HepG2 (cell line): ENCODE measurements around the gene PCED1B. TPM values are rescaled to one million over a fixed set of nuclear protein-coding genes. Genes with fewer than 3 reads are reported as not detected.

Experiments
- ADNP ChIP-seq: sonication (generic); formaldehyde crosslinking; IDR thresholded peaks from 2 replicates; pipeline ENCODE4 v1.4.0; 2020; ENCODE audit warnings: missing genetic modification reagents
- E2F1 ChIP-seq: sonication (generic); formaldehyde crosslinking; IDR thresholded peaks from 2 replicates; pipeline ENCODE4 v1.5.0; 2020; ENCODE audit warnings: missing genetic modification reagents
- HMG20A ChIP-seq: IDR thresholded peaks from 2 replicates; pipeline ENCODE4 v1.6.1; 2016; ENCODE audit warnings: borderline replicate concordance
- HNF1A ChIP-seq, 2 experiments: sonication (generic) in 1 of 2; formaldehyde crosslinking in 1 of 2; IDR thresholded peaks; 2 replicates each; pipeline versions ENCODE4 v1.4.0 to v1.6.1; 2016 to 2020; ENCODE audit warnings: borderline replicate concordance in 1 of 2, low read depth in 1 of 2, mild to moderate bottlenecking in 1 of 2, missing genetic modification reagents in 1 of 2
- IRF9 ChIP-seq: sonication (generic); formaldehyde crosslinking; IDR thresholded peaks from 2 replicates; pipeline ENCODE4 v1.8.0; 2022; ENCODE audit warnings: missing genetic modification reagents, mild to moderate bottlenecking, borderline replicate concordance
- NPAS2 ChIP-seq: sonication (generic); formaldehyde crosslinking; IDR thresholded peaks from 2 replicates; pipeline ENCODE4 v1.8.0; 2022; ENCODE audit warnings: mild to moderate bottlenecking, missing genetic modification reagents, borderline replicate concordance
- REXO4 ChIP-seq: sonication (generic); formaldehyde crosslinking; IDR thresholded peaks from 2 replicates; pipeline ENCODE4 v1.8.0; 2022; ENCODE audit warnings: missing genetic modification reagents, mild to moderate bottlenecking, borderline replicate concordance
- SP1 ChIP-seq, 2 experiments: fragments of 450-650 bp in 1 of 2; sonication (generic) in 1 of 2; formaldehyde crosslinking in 1 of 2; IDR thresholded peaks; 2 replicates each; pipeline versions ENCODE4 v1.4.0 to v1.6.1; 2016 to 2020; ENCODE audit warnings: missing genetic modification reagents in 1 of 2
- TBX3 ChIP-seq: fragments of 450-650 bp; IDR thresholded peaks from 2 replicates; pipeline ENCODE4 v1.6.1; 2017; ENCODE audit warnings: antibody characterized with exemption, mild to moderate bottlenecking, inconsistent platforms, borderline replicate concordance
- ZBTB44 ChIP-seq: sonication (generic); formaldehyde crosslinking; IDR thresholded peaks from 2 replicates; pipeline ENCODE4 v1.4.0; 2020; ENCODE audit warnings: missing genetic modification reagents
- ZNF136 ChIP-seq: sonication (generic); formaldehyde crosslinking; IDR thresholded peaks from 2 replicates; pipeline ENCODE4 v1.8.1; 2022; ENCODE audit warnings: low read depth, mild to moderate bottlenecking, moderate library complexity, missing genetic modification reagents
- ZNF552 ChIP-seq: sonication (generic); formaldehyde crosslinking; IDR thresholded peaks from 2 replicates; pipeline ENCODE4 v1.9.0; 2022; ENCODE audit warnings: missing genetic modification reagents, mild to moderate bottlenecking, borderline replicate concordance
- ZNF639 ChIP-seq: conservative IDR thresholded peaks from 2 replicates; pipeline ENCODE4 v1.6.1; 2018; ENCODE audit warnings: missing genetic modification reagents
- ZNF704 ChIP-seq: sonication (generic); formaldehyde crosslinking; IDR thresholded peaks from 2 replicates; pipeline ENCODE4 v1.8.1; 2023; ENCODE audit warnings: mild to moderate bottlenecking, inconsistent platforms, moderate library complexity, missing genetic modification reagents, borderline replicate concordance
- ZNF850 ChIP-seq: sonication (generic); formaldehyde crosslinking; conservative IDR thresholded peaks from 2 replicates; pipeline ENCODE4 v1.9.0; 2021; ENCODE audit warnings: mild to moderate bottlenecking, missing genetic modification reagents
- ZSCAN9 ChIP-seq: IDR thresholded peaks from 2 replicates; pipeline ENCODE4 v1.6.1; 2016; ENCODE audit warnings: borderline replicate concordance
- polyA plus RNA-seq, 8 experiments: library from polyadenylated mRNA; depleted of rRNA in 3 of 8; stranded (reverse) in 7 of 8; unstranded in 1 of 8; fragments of >200 nt; fragmentation: Illumina TruSeq in 4 of 8; extraction: Trizol in 4 of 8; gene quantifications; 2 replicates each; pipeline versions ENCODE4 v1.2.1 to v1.2.3, GENCODE V29; 2011 to 2016; ENCODE audit warnings: low read depth in 4 of 8, missing spikeins in 1 of 8, mixed read lengths in 1 of 8; ENCODE audit not compliant: insufficient read depth in 1 of 8
- total RNA-seq, 5 experiments: library from RNA; depleted of rRNA; stranded (reverse); fragments of >200 nt; fragmentation: Illumina TruSeq; extraction: Trizol; gene quantifications; 2 replicates each; pipeline ENCODE4 v1.2.3, GENCODE V29; 2016; ENCODE audit warnings: low read depth in 1 of 5

Gene PCED1B
- total and polyA plus RNA-seq, 2 of the 13 experiments (the other 11 are each of a cell fraction or from before 2014, with no cell fraction given), result 0.11 to 0.37 TPM

GRCh38 chr12:47221256-47222023 is 142.0 kb downstream of the PCED1B start (continued):
- 0 out of 2 replicates have a peak, but pooled peaks have one; percentile 17 for TF ChIP-seq HNF1A (IDR thresholded peaks at IDR 0.05; ENCODE audit: low read depth)
- no peak for TF ChIP-seq HNF1A (CRISPR knock-in tag; IDR thresholded peaks at IDR 0.05; ENCODE audit: borderline replicate concordance)
- no peak for TF ChIP-seq ZNF850 (CRISPR knock-in tag)
- no peak for TF ChIP-seq SP1 (IDR thresholded peaks at IDR 0.05)
- no peak for TF ChIP-seq SP1 (CRISPR knock-in tag; IDR thresholded peaks at IDR 0.05)
- TF ChIP-seq ADNP (CRISPR knock-in tag), result no peak
- TF ChIP-seq REXO4, result no peak
- no peak for TF ChIP-seq TBX3
- peak; percentile 60; the same call in 1 of the 2 replicates for TF ChIP-seq ZSCAN9
- TF ChIP-seq ZNF704 (CRISPR knock-in tag), result no peak
- TF ChIP-seq IRF9 (CRISPR knock-in tag), result no peak
- TF ChIP-seq ZNF552 (CRISPR knock-in tag), result no peak
- TF ChIP-seq E2F1 (CRISPR knock-in tag), result no peak
- no peak for TF ChIP-seq ZNF136
- TF ChIP-seq ZBTB44 (CRISPR knock-in tag), result no peak
- TF ChIP-seq HMG20A (CRISPR knock-in tag), result peak; percentile 91
- no peak for TF ChIP-seq NPAS2 (CRISPR knock-in tag)
- TF ChIP-seq ZNF639 (CRISPR knock-in tag), result no peak
